Endometrial microvascular endothelial cells (primary cell): ENCODE measurements around the gene AKTIP. TPM values are rescaled to one million over a fixed set of nuclear protein-coding genes. Genes with fewer than 3 reads are reported as not detected.

Source experiments
- in situ Hi-C: cut with HindIII; loops from 2 replicates; pipeline ENCODE4 v1.10.0; 2017; ENCODE audit warnings: low sequenced_read_pairs, low pct_unique_long_range_greater_than_20kb; ENCODE audit errors: inconsistent ontology term
- total RNA-seq: library from RNA; depleted of rRNA; stranded (reverse); fragments of >200 nt; gene quantifications from one replicate; pipeline ENCODE4 v1.2.3, GENCODE V29; 2015; ENCODE audit errors: inconsistent ontology term

The AKTIP gene
- total RNA-seq, 1 donor from 2014 or later: 33.5 TPM

GRCh38 chr16:53518550-53519416 is 15.8 kb upstream of the AKTIP start:
- in situ Hi-C loops: loop anchor here (25.0 kb wide), 1 partner anchor 1419 kb away; the partner anchor contains the start of gene IRX5

GRCh38 chr16:53517851-53518250 is 14.8 kb upstream of the AKTIP start:
- in situ Hi-C loops: loop anchor here (25.0 kb wide), 1 partner anchor 1419 kb away; the partner anchor contains the start of gene IRX5

- in situ Hi-C loops: loop anchor here (25.0 kb wide), 1 partner anchor 1421 kb away; the partner anchor contains the start of gene IRX5
These were observed 12.8 kb upstream of the AKTIP start for GRCh38 chr16:53515811-53516210.

- in situ Hi-C loops: loop anchor here (25.0 kb wide), 1 partner anchor 1422 kb away; the partner anchor contains the start of gene IRX5
These were observed 12.2 kb upstream of the AKTIP start for GRCh38 chr16:53515259-53515658.

GRCh38 chr16:53512795-53513194 is 9.8 kb upstream of the AKTIP start:
- in situ Hi-C loops: loop anchor here (25.0 kb wide), 1 partner anchor 1425 kb away; the partner anchor contains the start of gene IRX5

- in situ Hi-C loops: loop anchor here (25.0 kb wide), 1 partner anchor 1426 kb away; the partner anchor contains the start of gene IRX5
These were observed 8.6 kb upstream of the AKTIP start for GRCh38 chr16:53511403-53512280.

- in situ Hi-C loops: loop anchor here (25.0 kb wide), 1 partner anchor 1426 kb away; the partner anchor contains the start of gene IRX5
These were observed 8.0 kb upstream of the AKTIP start for GRCh38 chr16:53511084-53511402.

GRCh38 chr16:53510704-53511070 is 7.7 kb upstream of the AKTIP start:
- in situ Hi-C loops: loop anchor here (25.0 kb wide), 1 partner anchor 1427 kb away; the partner anchor contains the start of gene IRX5

- in situ Hi-C loops: loop anchor here (10.0 to 25.0 kb wide), 2 partner anchors 215 to 1427 kb away; partner anchors contain the start of gene IRX5
These were observed 7.1 kb upstream of the AKTIP start for GRCh38 chr16:53509906-53510703.

GRCh38 chr16:53507464-53508179 is 4.6 kb upstream of the AKTIP start:
- in situ Hi-C loops: loop anchor here (10.0 to 25.0 kb wide), 2 partner anchors 213 to 1430 kb away; partner anchors contain the start of gene IRX5

- in situ Hi-C loops: loop anchor here (10.0 to 25.0 kb wide), 2 partner anchors 211 to 1431 kb away; partner anchors contain the start of gene IRX5
These were observed 3.2 kb upstream of the AKTIP start for GRCh38 chr16:53506254-53506653.

GRCh38 chr16:53504665-53505064 is 1.7 kb upstream of the AKTIP start:
- in situ Hi-C loops: loop anchor here (10.0 to 25.0 kb wide), 2 partner anchors 210 to 1433 kb away; partner anchors contain the start of gene IRX5

- in situ Hi-C loops: loop anchor here (10.0 to 25.0 kb wide), 2 partner anchors 209 to 1433 kb away; partner anchors contain the start of gene IRX5
These were observed 1.1 kb upstream of the AKTIP start for GRCh38 chr16:53503991-53504663.

GRCh38 chr16:53503270-53503923 is 388 bp upstream of the AKTIP start:
- in situ Hi-C loops: loop anchor here (10.0 to 25.0 kb wide), 2 partner anchors 209 to 1434 kb away; partner anchors contain the start of gene IRX5

- in situ Hi-C loops: loop anchor here (10.0 to 25.0 kb wide), 2 partner anchors 207 to 1436 kb away; partner anchors contain the start of gene IRX5
These were observed 1.7 kb downstream of the AKTIP start for GRCh38 chr16:53501216-53501859.

- in situ Hi-C loops: no loop called here
These were observed 4.0 kb downstream of the AKTIP start for GRCh38 chr16:53498984-53499383.
